GM23248 (cell line): ENCODE measurements around the gene SPATA2L. TPM values are rescaled to one million over a fixed set of nuclear protein-coding genes. Genes with fewer than 3 reads are reported as not detected.
A peak's percentile ranks its signal among the peaks of the same experiment; 100 is the strongest.

ENCODE experiments used
- DNase-seq: peaks from one replicate; pipeline ENCODE4 v3.0.0-alpha.2; 2015
- H2AFZ ChIP-seq: fragments of 200-600 bp; sonication (generic); 2 replicates; pipeline ENCODE4 v1.6.1; 2016; ENCODE audit warnings: antibody characterized with exemption
- H3F3A ChIP-seq: fragments of 200-600 bp; sonication (generic); 2 replicates; pipeline ENCODE4 v1.6.1; 2016; ENCODE audit warnings: mild to moderate bottlenecking, antibody characterized with exemption, mixed run types; ENCODE audit not compliant: insufficient read depth
- H3K27ac ChIP-seq: fragments of 200-600 bp; sonication (generic); 2 replicates; pipeline ENCODE4 v1.5.1; 2016; ENCODE audit warnings: mild to moderate bottlenecking
- H3K27me3 ChIP-seq: fragments of 200-600 bp; sonication (generic); replicated peaks from 2 replicates; pipeline ENCODE4 v1.6.1; 2016; ENCODE audit warnings: mild to moderate bottlenecking; ENCODE audit not compliant: insufficient read depth
- H3K36me3 ChIP-seq: fragments of 200-600 bp; sonication (generic); 2 replicates; pipeline ENCODE4 v1.6.1; 2016; ENCODE audit warnings: low read depth, mild to moderate bottlenecking
- H3K4me1 ChIP-seq: fragments of 200-600 bp; sonication (generic); 2 replicates; pipeline ENCODE4 v1.6.1; 2016; ENCODE audit warnings: mild to moderate bottlenecking; ENCODE audit not compliant: insufficient read depth
- H3K4me2 ChIP-seq: fragments of 200-600 bp; sonication (generic); one replicate; pipeline ENCODE4 v1.6.1; 2016; ENCODE audit warnings: mild to moderate bottlenecking; ENCODE audit not compliant: unreplicated experiment
- H3K4me3 ChIP-seq: fragments of 200-600 bp; sonication (generic); 2 replicates; pipeline ENCODE4 v1.5.1; 2016; ENCODE audit warnings: mild to moderate bottlenecking
- H3K79me2 ChIP-seq: fragments of 200-600 bp; sonication (generic); 2 replicates; pipeline ENCODE4 v1.6.1; 2016; ENCODE audit warnings: mild to moderate bottlenecking; ENCODE audit not compliant: insufficient read depth
- H3K9ac ChIP-seq: fragments of 200-600 bp; sonication (generic); 2 replicates; pipeline ENCODE4 v1.6.1; 2016; ENCODE audit warnings: mild to moderate bottlenecking
- H3K9me2 ChIP-seq: fragments of 200-600 bp; sonication (generic); 2 replicates; pipeline ENCODE4 v1.6.1; 2016; ENCODE audit warnings: mixed run types, mild to moderate bottlenecking, moderate library complexity; ENCODE audit not compliant: insufficient read depth
- H3K9me3 ChIP-seq: fragments of 200-600 bp; sonication (generic); one replicate; pipeline ENCODE4 v1.6.1; 2017; ENCODE audit warnings: low read depth
- H4K20me1 ChIP-seq: fragments of 200-600 bp; sonication (generic); 2 replicates; pipeline ENCODE4 v1.6.0; 2016; ENCODE audit not compliant: insufficient read depth
- EZH2 ChIP-seq: fragments of 200-600 bp; sonication (generic); IDR thresholded peaks from 2 replicates; pipeline ENCODE4 v1.6.1; 2018; ENCODE audit warnings: antibody characterized with exemption, mild to moderate bottlenecking; ENCODE audit not compliant: insufficient read depth, poor library complexity, severe bottlenecking
- EZH2phosphoT487 ChIP-seq: fragments of 200-600 bp; sonication (generic); IDR thresholded peaks from 2 replicates; pipeline ENCODE4 v1.6.1; 2018; ENCODE audit warnings: antibody characterized with exemption, moderate library complexity, mild to moderate bottlenecking, low read depth; ENCODE audit not compliant: insufficient read depth
- WGBS, 2 experiments: methylation state at CpG; one replicate each; pipeline ENCODE4 v1.1.6; 2015 to 2017; ENCODE audit warnings: low lambda C conversion rate in 2 of 2, low coverage in 1 of 2; ENCODE audit errors: missing lambda C conversion rate in 2 of 2; 5-methylcytosine and 5-hydroxymethylcytosine counted together
- in situ Hi-C: fragments of 300-500 bp; cut with MboI; formaldehyde crosslinking; loops from 2 replicates; pipeline ENCODE4 v1.15.0; 2020
- polyA plus RNA-seq: library from polyadenylated mRNA; unstranded; fragments of >200 nt; fragmentation: Nextera tagmentation; extraction: Ambion mirVana; gene quantifications from 2 replicates; pipeline ENCODE4 v1.2.1, GENCODE V29; 2016
- total RNA-seq: library from RNA; depleted of rRNA; stranded (reverse); fragments of >200 nt; shearing (Covaris generic); gene quantifications from 2 replicates; pipeline ENCODE4 v1.2.3, GENCODE V29; 2014

Gene SPATA2L
- total and polyA plus RNA-seq, 2 experiments from 2014 or later = 12.7 to 27.5 TPM

DNA sequence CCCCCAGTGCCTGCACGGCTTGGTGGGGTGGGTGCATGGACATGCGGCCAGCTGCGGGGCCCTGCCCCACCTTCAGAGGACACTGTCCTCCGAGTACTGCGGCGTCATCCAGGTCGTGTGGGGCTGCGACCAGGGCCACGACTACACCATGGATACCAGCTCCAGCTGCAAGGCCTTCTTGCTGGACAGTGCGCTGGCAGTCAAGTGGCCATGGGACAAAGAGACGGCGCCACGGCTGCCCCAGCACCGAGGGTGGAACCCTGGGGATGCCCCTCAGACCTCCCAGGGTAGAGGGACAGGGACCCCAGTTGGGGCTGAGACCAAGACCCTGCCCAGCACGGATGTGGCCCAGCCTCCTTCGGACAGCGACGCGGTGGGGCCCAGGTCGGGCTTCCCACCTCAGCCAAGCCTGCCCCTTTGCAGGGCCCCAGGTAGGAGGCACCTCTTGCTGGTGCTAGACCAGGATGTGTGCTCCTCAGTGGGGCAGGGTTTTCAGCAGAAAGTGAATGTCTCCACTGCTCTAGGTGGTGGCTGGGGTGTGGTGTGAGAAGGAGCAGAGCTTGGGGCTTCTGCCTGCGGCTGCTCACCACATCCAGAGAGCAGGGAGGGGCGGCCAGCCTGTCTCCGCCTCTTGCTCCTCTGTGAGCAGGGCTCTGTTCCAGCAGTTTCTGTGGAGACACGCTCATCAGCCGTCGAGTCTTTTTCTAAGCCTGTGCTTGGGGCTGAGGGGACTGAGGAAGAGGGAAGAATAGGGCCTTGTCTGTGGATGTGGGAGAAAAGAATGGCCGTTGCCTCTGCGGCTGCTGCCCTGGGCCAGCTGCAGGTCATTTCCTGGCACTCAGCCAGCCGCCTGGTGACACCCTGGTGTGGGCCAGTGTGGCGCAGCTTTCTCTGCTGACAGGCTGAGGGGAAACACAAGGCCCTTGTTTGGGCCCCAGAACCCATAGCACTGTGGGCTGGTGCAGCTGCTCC is 22.1 kb upstream of the SPATA2L start:
- no peaks in the 10 kb centered on the region for H4K20me1 ChIP-seq
- H3K27ac ChIP-seq = no peak overlapping the region
- H3K9me2 ChIP-seq = no peaks in the 10 kb centered on the region
- no peaks in the 10 kb centered on the region for H3K9me3 ChIP-seq
- no peak overlapping the region for H3K9ac ChIP-seq
- peaks cover 17% of the 10 kb centered on the region for H3K4me1 ChIP-seq
- H3K36me3 ChIP-seq = peaks cover 7% of the 10 kb centered on the region; the same call in 1 of the 2 replicates
- peak; percentile 40 for DNase-seq
- H3F3A ChIP-seq = peaks cover 19% of the 10 kb centered on the region
- peak overlapping the region; percentile 84 for H3K4me2 ChIP-seq
- TF ChIP-seq EZH2 (no peak), EZH2phosphoT487 (no peak)
- peaks cover 70% of the 10 kb centered on the region for H3K79me2 ChIP-seq
- no peak overlapping the region for H2AFZ ChIP-seq
- H3K4me3 ChIP-seq = 0 out of 2 replicates have a peak overlapping the region, but pooled peaks have one; percentile 76
- WGBS, 2 experiments = 80 to 81% methylated on average over 29 to 30 of the region's 30 CpGs
- in situ Hi-C loops = no loop called here
- H3K27me3 ChIP-seq = no peaks in the 10 kb centered on the region

DNA sequence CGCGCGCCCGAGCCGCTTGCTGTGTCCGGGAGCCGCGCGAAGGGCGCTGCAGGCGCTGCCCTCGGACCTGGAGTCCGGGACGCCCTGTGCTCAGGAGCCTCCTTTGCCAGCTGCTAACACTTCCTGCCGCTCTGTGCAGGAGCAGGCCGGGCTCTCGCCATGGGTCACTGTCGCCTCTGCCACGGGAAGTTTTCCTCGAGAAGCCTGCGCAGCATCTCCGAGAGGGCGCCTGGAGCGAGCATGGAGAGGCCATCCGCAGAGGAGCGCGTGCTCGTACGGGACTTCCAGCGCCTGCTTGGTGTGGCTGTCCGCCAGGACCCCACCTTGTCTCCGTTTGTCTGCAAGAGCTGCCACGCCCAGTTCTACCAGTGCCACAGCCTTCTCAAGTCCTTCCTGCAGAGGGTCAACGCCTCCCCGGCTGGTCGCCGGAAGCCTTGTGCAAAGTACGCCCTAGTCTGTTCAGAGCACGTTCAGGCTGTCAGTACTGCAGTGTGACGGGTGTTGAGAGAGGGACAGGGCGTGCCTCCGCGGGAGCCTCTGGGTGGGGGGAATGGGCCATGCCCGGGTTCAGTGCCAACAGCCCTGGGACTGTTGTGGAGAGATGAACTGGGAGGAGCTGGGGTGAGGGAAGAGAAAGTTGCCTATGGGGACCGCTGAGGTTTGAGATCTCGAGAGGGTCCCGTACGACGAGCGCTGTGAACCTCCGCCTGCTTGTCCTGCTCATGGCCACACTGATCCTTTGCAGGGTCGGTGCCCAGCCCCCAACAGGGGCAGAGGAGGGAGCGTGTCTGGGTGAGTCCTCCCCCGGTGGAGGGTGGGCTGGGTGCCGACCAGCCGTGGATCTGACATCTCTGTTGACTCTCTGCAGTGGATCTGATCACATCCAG is 21.1 kb upstream of the SPATA2L start:
- peaks cover 74% of the 10 kb centered on the region for H3K79me2 ChIP-seq
- no peaks in the 10 kb centered on the region for H3K9me3 ChIP-seq
- H3K4me2 ChIP-seq = peak overlapping the region; percentile 84
- 54 to 55% methylated on average over 53 to 55 of the region's 56 CpGs for WGBS, 2 experiments
- TF ChIP-seq EZH2 = no peak
- no peak for TF ChIP-seq EZH2phosphoT487
- H4K20me1 ChIP-seq = no peaks in the 10 kb centered on the region
- peak overlapping the region; percentile 81 for H3K9ac ChIP-seq
- peak; percentile 26 for DNase-seq
- peaks cover 7% of the 10 kb centered on the region; the same call in 1 of the 2 replicates for H3K36me3 ChIP-seq
- H3K4me1 ChIP-seq = peaks cover 17% of the 10 kb centered on the region
- H3K4me3 ChIP-seq = peak overlapping the region; percentile 76
- in situ Hi-C loops = no loop called here
- no peak overlapping the region for H2AFZ ChIP-seq
- no peaks in the 10 kb centered on the region for H3K9me2 ChIP-seq
- H3K27ac ChIP-seq = peak overlapping the region; percentile 86
- peaks cover 22% of the 10 kb centered on the region for H3F3A ChIP-seq
- H3K27me3 ChIP-seq = no peaks in the 10 kb centered on the region

DNA sequence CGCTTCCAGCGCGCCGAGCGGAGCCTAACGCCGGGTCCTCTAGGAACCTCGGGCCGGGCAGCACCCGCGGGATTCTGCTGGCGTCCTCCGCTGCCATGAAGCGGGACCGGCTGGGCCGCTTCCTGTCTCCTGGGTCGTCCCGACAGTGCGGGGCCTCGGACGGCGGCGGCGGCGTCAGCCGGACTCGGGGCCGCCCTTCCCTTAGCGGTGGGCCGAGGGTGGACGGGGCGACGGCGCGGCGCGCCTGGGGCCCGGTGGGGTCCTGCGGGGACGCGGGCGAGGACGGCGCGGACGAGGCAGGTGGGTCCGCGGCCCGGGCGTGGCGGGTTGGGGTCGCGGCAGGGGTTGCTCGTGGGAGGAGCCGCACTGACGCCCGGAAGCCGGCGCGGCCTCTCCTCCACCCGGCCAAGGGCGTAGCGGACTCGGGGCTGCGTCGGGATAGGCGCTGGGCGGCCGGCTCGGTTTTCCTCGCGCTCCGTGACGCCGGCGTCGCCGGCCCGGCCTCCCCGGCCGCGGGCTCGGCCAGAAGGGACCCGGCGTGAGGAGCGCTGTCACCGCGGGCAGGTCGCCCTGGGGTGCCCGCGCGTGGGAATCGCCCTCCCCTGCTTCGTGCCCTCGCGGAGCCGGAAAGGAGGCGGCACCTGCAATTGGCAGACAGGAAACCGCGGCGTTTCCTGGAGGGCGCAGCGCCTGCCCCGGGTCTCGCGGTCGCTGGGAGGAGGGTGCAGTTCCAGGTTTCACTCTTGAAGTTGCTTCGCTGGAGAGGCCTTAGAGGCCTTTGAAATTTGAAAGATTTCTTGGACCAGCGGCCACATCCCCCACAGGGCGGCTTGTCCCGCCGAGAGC is 20.3 kb upstream of the SPATA2L start:
- TF ChIP-seq EZH2phosphoT487 = no peak
- no peak for TF ChIP-seq EZH2
- H3K27me3 ChIP-seq = no peaks in the 10 kb centered on the region
- H3K9me2 ChIP-seq = no peaks in the 10 kb centered on the region
- H3F3A ChIP-seq = peaks cover 22% of the 10 kb centered on the region
- H3K27ac ChIP-seq = peak overlapping the region; percentile 86
- WGBS, 2 experiments = 1 to 2% methylated on average over 88 to 96 of the region's 112 CpGs
- H3K9ac ChIP-seq = peak overlapping the region; percentile 81
- peaks cover 7% of the 10 kb centered on the region; the same call in 1 of the 2 replicates for H3K36me3 ChIP-seq
- H2AFZ ChIP-seq = peak overlapping the region; percentile 45
- H3K4me3 ChIP-seq = peak overlapping the region; percentile 76
- H3K4me1 ChIP-seq = peaks cover 17% of the 10 kb centered on the region
- peak; percentile 77 for DNase-seq
- in situ Hi-C loops = no loop called here
- peak overlapping the region; percentile 84 for H3K4me2 ChIP-seq
- H3K9me3 ChIP-seq = no peaks in the 10 kb centered on the region
- H3K79me2 ChIP-seq = peaks cover 71% of the 10 kb centered on the region
- no peaks in the 10 kb centered on the region for H4K20me1 ChIP-seq
